Naive B cell (primary cell): ENCODE measurements around the gene LMX1B. TPM values are rescaled to one million over a fixed set of nuclear protein-coding genes. Genes with fewer than 3 reads are reported as not detected.
A peak's percentile ranks its signal among the peaks of the same experiment; 100 is the strongest.

Experiments used
- ATAC-seq, 2 donors: fragments of 150-1000 bp; cut with Tn5 transposase; 2 replicates each; pipeline ENCODE4 v1.10.0; 2021; ENCODE audit warnings: low read depth in 2 of 2, mild to moderate bottlenecking in 2 of 2, moderate library complexity in 2 of 2
- DNase-seq: peaks from one replicate; pipeline ENCODE4 v3.0.0; 2022
- H3K27ac Mint-ChIP-seq, 6 donors: one replicate each; pipeline ENCODE4 v1.8.0; 2020 to 2022; ENCODE audit warnings: mild to moderate bottlenecking in 6 of 6, mixed read lengths in 6 of 6, moderate library complexity in 5 of 6, inconsistent platforms in 2 of 6
- H3K27me3 Mint-ChIP-seq, 3 donors: one replicate each; pipeline ENCODE4 v1.8.0; 2021 to 2022; ENCODE audit warnings: mixed read lengths in 3 of 3, mild to moderate bottlenecking in 1 of 3
- H3K36me3 Mint-ChIP-seq, 2 donors: one replicate each; pipeline ENCODE4 v1.8.0; 2020 to 2022; ENCODE audit warnings: mixed read lengths in 2 of 2, inconsistent platforms in 1 of 2, mild to moderate bottlenecking in 1 of 2
- H3K4me1 Mint-ChIP-seq, 3 donors: one replicate each; pipeline ENCODE4 v1.8.0; 2020 to 2022; ENCODE audit warnings: mixed read lengths in 3 of 3, inconsistent platforms in 1 of 3, mild to moderate bottlenecking in 1 of 3, moderate library complexity in 1 of 3
- H3K4me3 Mint-ChIP-seq, 8 donors: one replicate each; pipeline ENCODE4 v1.8.0; 2020 to 2022; ENCODE audit warnings: mild to moderate bottlenecking in 8 of 8, mixed read lengths in 8 of 8, moderate library complexity in 8 of 8, inconsistent platforms in 2 of 8
- H3K9me3 Mint-ChIP-seq, 7 donors: one replicate each; pipeline ENCODE4 v1.8.0; 2020 to 2022; ENCODE audit warnings: mixed read lengths in 7 of 7, mild to moderate bottlenecking in 5 of 7, inconsistent platforms in 2 of 7, moderate library complexity in 1 of 7
- polyA plus RNA-seq, 6 donors: library from polyadenylated mRNA; unstranded; fragments of 300-500 nt; fragmentation: Illumina TruSeq; gene quantifications; one replicate each; pipeline ENCODE4 v1.2.3, GENCODE V29; 2021; ENCODE audit warnings: low read depth in 6 of 6

Gene LMX1B
- polyA plus RNA-seq, 6 donors from 2014 or later: not detected

GRCh38 chr9:126635661-126636439 is 22.1 kb downstream of the LMX1B start:
- no peak overlapping the region for H3K4me3 Mint-ChIP-seq
- no peak overlapping the region for H3K27ac Mint-ChIP-seq
- H3K36me3 Mint-ChIP-seq: no peaks in the 10 kb centered on the region
- H3K27me3 Mint-ChIP-seq: peaks cover 56 to 96% (median 90%) of the 10 kb centered on the region in 3 donors
- ATAC-seq (no peak), DNase-seq (no peak)
- peaks cover 6 to 8% (median 7%) of the 10 kb centered on the region in 3 donors for H3K4me1 Mint-ChIP-seq
- H3K9me3 Mint-ChIP-seq: no peaks in the 10 kb centered on the region

DNA sequence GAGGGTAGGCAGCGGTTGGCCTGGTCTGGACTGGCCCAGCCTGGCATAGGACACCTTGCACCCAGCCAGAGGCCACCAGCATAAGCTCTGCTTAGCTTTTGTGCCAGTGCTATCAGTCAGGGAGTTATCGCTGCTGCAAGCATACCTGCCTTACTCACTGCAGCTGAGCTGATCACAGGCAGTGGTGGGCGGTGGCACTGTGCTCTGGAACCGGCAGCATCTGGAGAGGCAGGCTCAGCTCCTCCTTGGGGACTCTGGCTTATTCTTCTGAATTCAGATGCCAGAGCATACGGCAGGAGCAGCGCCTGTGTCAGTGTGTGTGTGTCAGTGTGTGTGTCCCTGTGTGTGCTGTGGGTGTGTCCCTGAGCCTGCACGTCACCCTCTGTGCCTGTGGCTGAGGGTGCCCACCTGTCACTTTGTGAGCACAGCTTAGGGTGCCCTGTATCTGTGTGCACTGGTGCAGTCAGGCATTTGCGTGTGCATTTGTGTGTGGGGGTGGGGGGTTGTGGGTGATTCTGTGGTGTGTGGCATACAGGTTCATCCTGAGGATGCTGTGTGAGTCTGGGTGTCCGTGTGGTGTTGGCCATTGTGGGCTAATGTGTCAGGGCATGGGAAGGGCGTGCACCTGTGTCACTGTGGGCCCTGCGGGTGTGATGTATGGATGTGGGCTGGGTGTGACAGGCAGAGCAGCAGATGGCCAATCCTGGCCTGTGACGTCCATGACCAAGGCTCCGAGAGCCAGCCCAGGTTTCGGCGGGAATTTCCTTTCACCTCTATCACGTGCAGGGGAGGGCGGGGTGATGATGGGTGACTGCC is 23.5 kb downstream of the LMX1B start:
- DNase-seq (no peak), ATAC-seq (peak; percentile 18 to 48)
- peaks cover 6 to 8% (median 7%) of the 10 kb centered on the region in 3 donors for H3K4me1 Mint-ChIP-seq
- H3K36me3 Mint-ChIP-seq: no peaks in the 10 kb centered on the region
- H3K27me3 Mint-ChIP-seq: peaks cover 62 to 96% (median 91%) of the 10 kb centered on the region in 3 donors
- no peak overlapping the region for H3K27ac Mint-ChIP-seq
- H3K4me3 Mint-ChIP-seq: no peak overlapping the region
- H3K9me3 Mint-ChIP-seq: no peaks in the 10 kb centered on the region

GRCh38 chr9:126638571-126639132 is 24.9 kb downstream of the LMX1B start:
- H3K27ac Mint-ChIP-seq: no peak overlapping the region
- peaks cover 61 to 96% (median 91%) of the 10 kb centered on the region in 3 donors for H3K27me3 Mint-ChIP-seq

GRCh38 chr9:126639318-126640000 is 25.7 kb downstream of the LMX1B start:
- Mint-ChIP-seq H3K27me3 (peaks cover 64 to 90% (median 88%) of the 10 kb centered on the region in 3 donors), H3K36me3 (no peaks in the 10 kb centered on the region), H3K4me1 (peaks cover 6 to 12% (median 7%) of the 10 kb centered on the region in 3 donors), H3K9me3 (no peaks in the 10 kb centered on the region), H3K27ac (no peak overlapping the region), H3K4me3 (no peak overlapping the region)
- ATAC-seq (no peak), DNase-seq (no peak)

More at GRCh38 chr9:126638571-126639132, 24.9 kb downstream of the LMX1B start:
- no peaks in the 10 kb centered on the region for H3K9me3 Mint-ChIP-seq
- DNase-seq (no peak), ATAC-seq (no peak)
- H3K4me3 Mint-ChIP-seq: peak overlapping the region in 1 of 8 donors; percentile 14
- peaks cover 6 to 12% (median 7%) of the 10 kb centered on the region in 3 donors for H3K4me1 Mint-ChIP-seq
- no peaks in the 10 kb centered on the region for H3K36me3 Mint-ChIP-seq

DNA sequence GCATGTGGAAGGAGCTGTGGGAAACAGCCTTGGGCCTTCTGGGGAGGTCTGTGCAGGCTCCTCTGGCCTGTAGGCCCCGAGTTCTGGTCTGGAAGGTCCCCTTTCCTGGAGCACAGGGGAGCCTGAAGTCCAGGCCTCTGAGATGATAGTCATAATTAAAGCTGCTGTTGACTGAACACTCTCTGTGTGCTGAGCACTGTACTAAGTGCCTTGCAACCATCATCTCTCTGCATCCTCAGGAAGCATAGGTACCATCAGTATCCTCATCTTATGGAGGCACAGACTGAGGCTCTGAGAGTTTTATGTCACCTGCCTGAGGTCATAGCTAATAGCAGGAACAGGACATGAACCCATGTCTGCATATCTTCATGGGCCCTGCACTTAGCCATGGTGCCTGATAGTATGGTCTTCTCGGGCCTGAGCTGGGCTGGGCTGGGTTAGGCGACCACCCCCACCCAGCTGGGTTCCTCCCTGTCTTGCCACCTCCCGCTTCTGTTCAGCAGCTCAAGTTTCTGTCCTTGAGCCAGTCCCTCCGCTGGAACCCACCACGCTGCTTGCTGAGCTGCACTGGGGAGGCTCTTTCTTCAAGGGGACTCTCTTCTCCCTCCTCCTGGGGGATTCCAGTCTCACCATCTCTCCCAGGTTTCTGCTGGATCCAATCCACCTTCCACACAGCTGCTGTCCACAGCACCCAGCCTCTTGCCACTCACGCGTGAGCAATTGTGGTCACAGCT is 27.6 kb downstream of the LMX1B start:
- DNase-seq (no peak), ATAC-seq (no peak)
- H3K36me3 Mint-ChIP-seq: no peaks in the 10 kb centered on the region
- no peak overlapping the region for H3K4me3 Mint-ChIP-seq
- peaks cover 6 to 12% (median 7%) of the 10 kb centered on the region in 3 donors for H3K4me1 Mint-ChIP-seq
- H3K9me3 Mint-ChIP-seq: no peaks in the 10 kb centered on the region
- H3K27ac Mint-ChIP-seq: no peak overlapping the region
- peaks cover 54 to 90% (median 85%) of the 10 kb centered on the region in 3 donors for H3K27me3 Mint-ChIP-seq

GRCh38 chr9:126642010-126642744 is 28.4 kb downstream of the LMX1B start:
- ATAC-seq (no peak), DNase-seq (no peak)
- H3K4me3 Mint-ChIP-seq: peak overlapping the region in 1 of 8 donors; percentile 54
- peaks cover 58 to 90% (median 85%) of the 10 kb centered on the region in 3 donors for H3K27me3 Mint-ChIP-seq
- H3K9me3 Mint-ChIP-seq: no peaks in the 10 kb centered on the region
- no peaks in the 10 kb centered on the region for H3K36me3 Mint-ChIP-seq
- H3K27ac Mint-ChIP-seq: no peak overlapping the region
- H3K4me1 Mint-ChIP-seq: peaks cover 6 to 12% (median 7%) of the 10 kb centered on the region in 3 donors

DNA sequence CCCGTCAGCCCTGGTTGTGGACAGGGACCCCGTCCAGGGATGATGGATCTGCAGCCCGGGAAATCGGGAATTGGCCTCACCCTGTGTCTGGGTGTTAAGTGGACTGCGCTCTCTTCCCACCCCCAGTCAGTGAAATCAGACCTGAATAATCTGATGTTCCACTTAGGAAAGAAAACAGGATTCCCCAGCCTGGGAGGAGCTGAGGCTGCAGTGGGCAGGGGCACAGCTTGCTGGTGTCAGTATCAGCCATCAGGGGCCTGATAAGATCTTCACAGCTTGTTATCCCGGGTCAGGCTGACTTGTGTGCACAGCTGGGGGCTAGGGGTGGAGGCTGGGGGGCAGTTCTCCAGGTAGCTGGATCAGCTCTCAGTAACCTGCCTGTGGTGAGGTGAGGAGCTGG is 29.1 kb downstream of the LMX1B start:
- Mint-ChIP-seq H3K9me3 (no peaks in the 10 kb centered on the region), H3K27ac (no peak overlapping the region), H3K4me3 (no peak overlapping the region), H3K27me3 (peaks cover 62 to 92% (median 86%) of the 10 kb centered on the region in 3 donors), H3K36me3 (no peaks in the 10 kb centered on the region), H3K4me1 (peaks cover 5 to 8% (median 6%) of the 10 kb centered on the region in 3 donors)
- DNase-seq: no peak
- ATAC-seq: no peak

DNA sequence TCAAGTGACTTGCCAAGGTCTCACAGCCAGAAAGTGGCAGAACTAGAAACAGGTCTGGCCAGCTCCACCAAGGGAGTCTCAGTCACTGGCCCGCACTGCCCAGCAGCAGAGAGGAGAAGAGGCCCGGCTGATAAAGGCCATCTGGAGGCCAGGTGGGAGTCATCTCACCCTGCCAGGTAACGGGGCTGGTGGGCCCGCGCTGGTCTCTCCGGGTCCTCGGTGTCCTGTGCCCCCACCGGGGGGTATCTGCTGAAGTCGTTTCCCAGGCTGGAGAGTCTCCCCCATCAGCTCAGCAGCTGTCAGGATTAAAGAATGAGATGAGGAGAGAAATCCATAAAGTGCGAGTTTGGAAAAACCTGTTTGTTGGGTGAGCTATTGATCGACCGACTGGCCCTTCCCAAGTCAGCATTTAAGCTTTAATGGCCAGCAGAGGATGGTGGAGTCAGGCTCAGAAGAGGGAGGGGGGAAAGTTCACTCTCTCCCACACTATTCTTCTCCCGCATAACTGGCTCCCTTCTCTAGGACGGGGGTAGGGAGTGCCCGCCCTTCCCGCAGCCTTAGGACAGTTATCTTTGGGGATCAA is 30.3 kb downstream of the LMX1B start:
- ATAC-seq (no peak), DNase-seq (no peak)
- H3K27me3 Mint-ChIP-seq: peaks cover 67 to 97% (median 90%) of the 10 kb centered on the region in 3 donors
- no peaks in the 10 kb centered on the region for H3K36me3 Mint-ChIP-seq
- H3K4me3 Mint-ChIP-seq: no peak overlapping the region
- peaks cover 0 to 3% (median 0%) of the 10 kb centered on the region in 3 donors for H3K4me1 Mint-ChIP-seq
- H3K9me3 Mint-ChIP-seq: no peaks in the 10 kb centered on the region
- no peak overlapping the region for H3K27ac Mint-ChIP-seq

- H3K27ac Mint-ChIP-seq: no peak overlapping the region
- H3K4me3 Mint-ChIP-seq: peak overlapping the region in 1 of 8 donors; percentile 70
- no peaks in the 10 kb centered on the region for H3K36me3 Mint-ChIP-seq
- H3K27me3 Mint-ChIP-seq: peaks cover 63 to 98% (median 90%) of the 10 kb centered on the region in 3 donors
- no peaks in the 10 kb centered on the region for H3K9me3 Mint-ChIP-seq
- no peak for DNase-seq
- H3K4me1 Mint-ChIP-seq: peaks cover 0 to 3% (median 0%) of the 10 kb centered on the region in 3 donors
- no peak for ATAC-seq
Observed at GRCh38 chr9:126646162-126646561, 32.4 kb downstream of the LMX1B start.

- ATAC-seq: no peak
- H3K27me3 Mint-ChIP-seq: peaks cover 52 to 98% (median 85%) of the 10 kb centered on the region in 3 donors
- H3K9me3 Mint-ChIP-seq: no peaks in the 10 kb centered on the region
- H3K36me3 Mint-ChIP-seq: no peaks in the 10 kb centered on the region
- no peak overlapping the region for H3K27ac Mint-ChIP-seq
- H3K4me3 Mint-ChIP-seq: no peak overlapping the region
- no peaks in the 10 kb centered on the region for H3K4me1 Mint-ChIP-seq
- DNase-seq: no peak
Observed at GRCh38 chr9:126647585-126648411, 34.1 kb downstream of the LMX1B start.

- ATAC-seq: no peak
- no peak overlapping the region for H3K27ac Mint-ChIP-seq
- H3K27me3 Mint-ChIP-seq: peaks cover 52 to 98% (median 89%) of the 10 kb centered on the region in 3 donors
- DNase-seq: no peak
- H3K9me3 Mint-ChIP-seq: no peaks in the 10 kb centered on the region
- H3K4me1 Mint-ChIP-seq: no peaks in the 10 kb centered on the region
- no peaks in the 10 kb centered on the region for H3K36me3 Mint-ChIP-seq
- no peak overlapping the region for H3K4me3 Mint-ChIP-seq
Observed at GRCh38 chr9:126649477-126649876, 35.7 kb downstream of the LMX1B start.
